IPS-NIHi11 (cell line): ENCODE measurements around the gene CNKSR3.
A peak's percentile ranks its signal among the peaks of the same experiment; 100 is the strongest.
"Not testable (repeated sequence)": the region's sequence is repeated elsewhere in the genome, so short reads cannot be mapped to it uniquely, and the experiment has no call there.

Experiments used
- DNase-seq: peaks from one replicate; pipeline ENCODE4 v3.0.0; 2012; ENCODE audit warnings: mixed read lengths, low spot score

The CNKSR3 gene

DNA sequence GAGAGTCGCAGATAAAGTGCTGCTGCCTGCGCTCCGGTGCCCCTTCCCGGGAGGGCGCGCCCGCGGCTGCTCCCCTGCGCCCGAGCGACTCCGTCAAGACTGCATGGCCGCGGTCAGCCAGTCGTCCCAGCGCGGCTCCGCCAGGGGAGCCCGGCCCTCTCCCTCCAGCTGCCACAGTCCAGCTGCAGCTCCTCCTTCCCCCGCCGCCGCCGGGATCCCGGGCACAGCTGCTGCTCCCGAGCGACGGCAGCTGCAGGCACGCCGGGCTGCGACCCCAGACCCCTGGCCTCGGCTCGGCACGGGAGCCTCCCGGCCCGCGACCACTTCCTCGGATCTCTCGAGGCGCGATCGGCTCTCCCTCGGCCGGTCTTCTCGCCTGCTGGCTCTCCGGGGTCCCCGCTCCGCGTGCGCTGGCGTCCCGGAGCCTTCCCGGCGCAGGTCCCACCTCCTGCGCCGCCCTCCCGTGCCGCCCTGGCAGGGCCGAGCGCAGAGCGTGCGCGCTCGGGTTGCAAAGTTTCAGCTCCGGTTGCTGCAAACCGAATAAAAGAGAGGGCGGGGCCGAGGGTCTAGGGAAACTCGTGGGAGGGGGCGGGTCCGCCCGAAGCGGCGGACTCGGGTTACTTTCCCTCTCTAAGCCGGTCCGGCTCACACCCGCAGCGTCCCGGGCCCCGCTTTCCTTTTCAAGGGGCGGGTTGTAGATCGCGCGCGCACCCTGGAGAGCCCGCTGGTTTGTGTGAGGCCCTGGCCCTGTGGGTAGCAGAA, at the start of gene CNKSR3:
TSS of gene CNKSR3 (minus strand) at position 542 of the 762 bp plus-strand sequence. CDS start 571 bp downstream, outside the sequence.
- DNase-seq: peak; percentile 90

DNA sequence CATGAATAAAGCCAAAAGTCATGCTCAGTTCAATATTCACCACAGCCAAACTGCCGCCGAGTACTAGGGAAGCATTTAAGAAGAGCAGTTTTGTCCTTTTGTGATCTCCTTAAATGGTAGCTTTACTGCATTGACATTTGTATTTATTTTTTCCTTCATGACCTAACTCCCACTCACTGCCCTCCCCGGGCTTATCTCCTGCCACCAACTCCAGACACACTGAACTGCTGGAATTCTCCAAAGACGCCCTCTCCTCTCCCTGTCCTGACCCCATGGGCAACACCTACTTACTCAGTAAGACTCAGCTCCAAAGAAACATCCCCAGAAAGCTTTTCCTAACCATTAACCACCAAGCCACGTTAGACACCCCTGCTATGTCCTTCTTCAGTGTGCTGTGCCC, 48.5 kb upstream of the CNKSR3 start:
- no peak for DNase-seq

DNA sequence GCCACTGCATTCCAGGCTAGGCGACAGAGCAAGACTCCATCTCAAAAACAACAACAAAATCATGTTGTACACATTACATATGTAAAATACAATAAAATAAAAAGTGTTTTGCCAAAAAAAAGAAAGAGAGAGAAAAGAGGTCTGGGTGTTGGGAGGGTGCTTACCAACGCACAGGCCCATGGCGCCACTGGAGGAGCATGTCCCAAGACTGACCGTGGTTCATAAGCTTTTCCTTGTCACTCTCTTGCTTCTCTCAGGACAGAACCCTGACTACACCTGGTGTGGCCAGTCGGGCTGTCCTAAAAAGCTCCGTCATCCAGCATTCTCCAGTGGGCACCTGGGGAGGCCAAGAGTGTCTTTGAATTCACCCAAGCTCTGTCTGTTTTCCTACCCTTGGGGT, 48.0 kb upstream of the CNKSR3 start:
- DNase-seq: no peak

DNA sequence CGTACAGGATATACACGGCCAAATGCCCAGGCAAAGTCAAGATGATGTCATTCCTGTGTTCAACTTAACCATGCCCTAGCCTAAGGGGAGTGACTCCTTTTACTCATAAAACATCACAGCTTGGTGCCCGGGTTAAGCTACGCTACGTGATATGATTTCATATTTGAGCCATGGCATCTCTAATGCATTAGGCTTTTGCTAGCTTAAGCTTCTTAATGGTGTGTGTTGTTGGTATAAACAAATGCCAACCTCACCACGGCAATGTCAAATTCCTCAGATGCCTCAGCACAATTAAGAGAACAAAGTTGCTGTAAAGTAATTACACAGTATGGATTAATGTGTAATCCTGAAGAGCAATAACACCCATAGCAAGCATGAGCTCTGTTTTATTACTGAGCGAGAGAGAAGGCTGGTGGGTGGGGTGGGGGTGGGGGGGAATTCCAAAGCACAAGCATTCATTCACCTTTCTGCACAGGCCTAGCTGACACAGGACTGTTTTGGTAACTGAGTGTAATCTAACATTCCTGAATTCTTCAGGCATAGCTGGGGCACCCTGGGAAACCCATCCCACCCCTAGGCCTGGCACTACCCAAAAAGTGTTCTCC, 44.7 kb upstream of the CNKSR3 start:
- DNase-seq: no peak

DNA sequence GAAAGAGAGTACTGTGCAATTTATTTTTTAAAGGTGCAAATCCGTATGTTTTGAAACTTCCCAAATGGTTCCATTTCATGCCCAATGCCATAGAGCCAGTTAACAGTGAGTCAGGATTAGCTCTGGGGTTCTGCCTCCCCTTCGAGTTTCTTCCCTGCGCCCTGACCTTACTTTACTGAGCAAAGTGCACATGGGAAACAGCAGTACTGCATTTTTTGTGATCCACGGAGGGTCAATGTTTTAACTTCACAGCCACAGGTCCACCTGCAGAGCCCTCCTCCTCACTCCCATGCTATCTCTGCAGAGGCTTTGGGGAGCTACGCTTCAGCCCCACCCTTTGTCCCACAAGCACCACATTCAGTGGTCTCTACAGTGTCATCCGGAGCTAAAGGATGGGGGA, 44.0 kb upstream of the CNKSR3 start:
- no peak for DNase-seq

DNA sequence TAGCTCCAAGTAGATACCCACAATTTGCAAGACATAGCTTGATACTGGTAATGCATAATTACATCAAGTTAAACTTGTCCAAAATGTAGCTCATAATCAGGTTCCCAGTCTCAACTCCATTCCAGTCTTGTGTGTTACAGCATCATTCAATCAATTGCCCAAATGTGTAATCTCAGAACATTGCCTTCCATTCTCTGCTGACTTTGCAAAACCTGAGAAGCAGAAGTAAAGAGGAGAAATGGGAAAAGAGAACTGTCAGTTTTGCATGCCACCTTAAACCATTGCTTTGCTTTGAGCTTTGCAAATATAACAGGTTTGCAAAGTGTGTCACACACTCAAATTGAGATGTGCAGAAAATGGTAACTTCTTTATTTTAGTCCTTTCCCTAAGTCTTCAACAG, 40.3 kb upstream of the CNKSR3 start:
- no peak for DNase-seq

DNA sequence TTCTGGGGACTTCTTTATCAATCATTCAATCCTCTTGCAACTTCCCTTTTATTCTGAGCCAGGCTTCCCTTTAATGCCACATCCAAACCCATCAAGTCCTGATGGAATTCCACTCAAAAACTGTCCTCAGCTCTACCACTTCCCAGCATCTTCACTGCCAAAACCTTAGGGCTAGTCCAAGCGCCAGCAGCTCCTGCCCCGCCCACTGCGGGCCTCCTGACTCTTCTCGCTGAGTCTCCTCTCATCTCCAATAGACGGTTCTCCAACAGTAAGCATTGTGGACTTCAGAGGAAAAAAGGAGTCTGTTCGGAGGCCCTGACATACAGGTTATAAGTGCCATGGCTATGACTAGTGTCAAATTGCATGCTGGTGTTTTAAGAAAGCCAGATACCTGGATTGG, 38.7 kb upstream of the CNKSR3 start:
- no peak for DNase-seq

DNA sequence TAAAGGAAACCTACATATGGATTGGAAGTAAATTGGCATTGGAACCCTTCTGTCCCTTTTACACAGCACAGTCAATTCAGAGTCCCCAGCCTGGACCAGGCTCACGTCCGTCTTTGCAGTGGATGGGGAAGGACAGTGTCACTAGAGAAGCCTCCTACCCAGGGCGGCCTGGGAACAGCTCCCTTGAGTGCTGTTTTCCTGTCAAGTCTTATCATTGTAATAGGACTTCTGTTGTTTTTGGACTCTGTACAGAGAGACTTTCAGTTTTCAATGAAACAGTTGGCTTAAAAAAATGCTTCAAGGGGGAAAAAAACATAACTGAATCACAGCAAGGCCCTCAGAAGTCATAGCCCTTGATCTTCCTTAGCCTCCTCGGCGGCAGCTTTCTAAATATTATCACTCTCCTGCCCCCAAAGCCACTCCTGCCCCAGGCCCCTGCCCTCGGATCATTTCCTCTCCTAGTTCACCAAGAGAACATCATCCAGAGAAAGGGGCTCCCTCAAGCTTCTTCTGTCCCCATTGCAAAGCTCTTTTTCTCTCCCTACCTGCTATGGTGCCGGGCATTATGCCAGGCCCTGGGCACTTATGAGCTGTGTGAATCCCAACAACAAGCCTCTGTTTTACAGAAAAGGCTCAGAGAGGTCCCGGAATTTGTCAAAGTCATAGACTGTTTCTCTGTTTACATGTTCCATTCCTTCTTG, 37.8 kb upstream of the CNKSR3 start:
- DNase-seq: no peak

DNA sequence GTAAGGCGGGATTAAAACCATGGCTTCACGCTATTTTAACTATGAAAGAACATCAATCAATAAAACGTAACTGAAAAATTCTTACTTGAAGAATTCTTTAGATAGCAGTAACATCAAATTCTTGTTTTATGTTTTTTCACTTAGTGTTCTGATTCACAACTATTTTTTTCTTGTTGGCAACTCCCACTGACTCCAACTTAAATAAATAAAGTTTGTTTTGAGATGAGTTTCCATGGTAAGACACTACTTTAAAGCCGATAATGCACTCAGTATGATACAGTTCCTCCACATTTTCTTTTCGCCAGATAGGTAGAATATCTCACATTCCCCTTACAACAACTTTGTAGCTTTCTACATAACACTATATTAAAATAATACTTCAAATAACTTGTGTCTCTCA, 33.1 kb upstream of the CNKSR3 start:
- no peak for DNase-seq

DNA sequence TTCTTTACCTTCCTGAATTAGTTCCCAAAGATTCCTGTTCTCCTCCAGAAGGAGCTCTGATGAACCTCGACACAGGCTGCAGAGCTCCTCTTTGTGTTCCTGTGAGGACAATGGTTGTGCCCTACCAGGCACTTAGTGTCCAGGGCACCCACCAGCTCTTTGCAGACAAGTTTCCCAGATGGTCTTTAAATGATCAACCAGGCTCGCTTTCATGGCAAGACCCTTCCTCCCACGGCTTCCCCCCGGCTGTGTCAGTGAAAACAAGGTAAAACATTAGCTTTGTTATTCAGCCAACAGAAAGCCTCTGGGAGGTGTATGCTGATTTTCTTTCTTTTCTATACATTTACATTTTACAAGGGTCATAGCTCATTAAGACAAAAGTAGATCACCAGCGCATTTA, 32.3 kb upstream of the CNKSR3 start:
- peak; percentile 74 for DNase-seq

DNA sequence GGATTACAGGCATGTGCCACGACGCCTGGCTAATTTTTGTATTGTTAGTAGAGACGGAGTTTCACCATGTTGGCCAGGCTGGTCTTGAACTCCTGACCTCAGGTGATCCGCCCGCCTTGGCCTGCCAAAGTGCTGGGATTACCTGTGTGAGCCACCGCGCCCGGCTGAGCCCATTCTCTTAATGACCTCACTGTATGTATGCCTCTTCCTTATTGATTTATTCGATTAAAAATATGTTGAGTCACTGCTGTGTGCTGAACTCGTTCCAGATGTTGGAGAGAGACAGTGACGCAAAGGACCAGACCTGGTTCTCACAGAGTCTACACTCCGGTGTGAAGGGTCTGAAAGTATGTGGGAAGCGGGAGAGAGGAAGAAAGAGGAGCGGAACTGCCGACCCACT, 31.4 kb upstream of the CNKSR3 start:
- DNase-seq: not testable (repeated sequence)

DNA sequence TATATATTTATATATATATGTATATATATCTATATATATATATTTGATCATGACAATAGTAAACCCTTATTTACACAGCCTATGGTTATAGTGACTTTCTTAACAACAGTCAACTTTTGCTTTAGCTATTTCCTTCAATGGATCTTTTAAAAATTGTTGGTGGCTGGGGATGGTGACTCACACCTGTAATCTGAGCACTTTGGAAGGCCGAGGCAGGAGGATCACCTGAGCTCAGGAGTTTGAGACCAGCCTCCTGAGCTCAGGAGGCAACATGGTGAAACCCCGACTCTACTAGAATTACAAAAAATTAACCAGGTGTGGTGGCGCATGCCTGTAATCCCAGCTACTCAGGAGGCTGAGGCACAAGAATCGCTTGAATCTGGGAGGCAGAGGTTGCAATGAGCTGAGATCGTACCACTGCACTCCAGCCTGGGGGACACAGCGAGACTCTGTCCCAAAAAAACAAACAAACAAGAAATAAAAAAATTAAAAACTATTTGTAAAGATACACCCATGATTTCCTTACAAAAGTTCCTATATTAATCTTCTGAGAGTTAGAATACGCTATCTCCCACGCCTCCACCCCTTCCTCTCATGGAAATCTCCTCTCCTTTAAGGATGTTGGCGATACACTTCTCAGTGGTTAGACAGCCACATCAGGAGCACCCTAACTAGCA, 29.2 kb upstream of the CNKSR3 start:
- no peak for DNase-seq

DNA sequence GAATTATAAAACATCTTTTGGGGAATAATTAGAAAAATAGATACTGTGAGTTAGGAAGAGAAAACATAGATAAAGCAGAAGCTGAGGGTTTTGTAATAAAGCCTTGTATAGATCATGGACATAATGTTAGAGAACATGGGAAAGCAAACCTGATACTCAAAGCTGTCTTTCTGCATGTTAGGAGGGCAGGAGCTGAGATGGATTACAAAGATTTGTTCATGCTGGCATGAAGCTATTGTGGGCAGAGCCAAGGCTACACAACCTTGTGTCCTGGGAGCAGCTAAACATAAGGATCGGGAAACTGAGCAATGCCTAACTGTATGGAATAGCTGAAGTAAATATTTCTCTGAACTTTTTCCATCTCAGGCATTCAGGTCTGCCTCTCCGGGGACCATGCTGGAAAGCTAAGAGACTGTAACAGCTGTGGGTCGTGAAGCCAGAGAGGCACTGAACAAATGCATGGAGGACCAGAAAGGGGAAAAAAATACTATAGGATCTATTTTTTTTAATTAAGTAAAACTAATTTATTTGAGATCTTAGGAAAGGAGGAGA, 28.2 kb upstream of the CNKSR3 start:
- no peak for DNase-seq

DNA sequence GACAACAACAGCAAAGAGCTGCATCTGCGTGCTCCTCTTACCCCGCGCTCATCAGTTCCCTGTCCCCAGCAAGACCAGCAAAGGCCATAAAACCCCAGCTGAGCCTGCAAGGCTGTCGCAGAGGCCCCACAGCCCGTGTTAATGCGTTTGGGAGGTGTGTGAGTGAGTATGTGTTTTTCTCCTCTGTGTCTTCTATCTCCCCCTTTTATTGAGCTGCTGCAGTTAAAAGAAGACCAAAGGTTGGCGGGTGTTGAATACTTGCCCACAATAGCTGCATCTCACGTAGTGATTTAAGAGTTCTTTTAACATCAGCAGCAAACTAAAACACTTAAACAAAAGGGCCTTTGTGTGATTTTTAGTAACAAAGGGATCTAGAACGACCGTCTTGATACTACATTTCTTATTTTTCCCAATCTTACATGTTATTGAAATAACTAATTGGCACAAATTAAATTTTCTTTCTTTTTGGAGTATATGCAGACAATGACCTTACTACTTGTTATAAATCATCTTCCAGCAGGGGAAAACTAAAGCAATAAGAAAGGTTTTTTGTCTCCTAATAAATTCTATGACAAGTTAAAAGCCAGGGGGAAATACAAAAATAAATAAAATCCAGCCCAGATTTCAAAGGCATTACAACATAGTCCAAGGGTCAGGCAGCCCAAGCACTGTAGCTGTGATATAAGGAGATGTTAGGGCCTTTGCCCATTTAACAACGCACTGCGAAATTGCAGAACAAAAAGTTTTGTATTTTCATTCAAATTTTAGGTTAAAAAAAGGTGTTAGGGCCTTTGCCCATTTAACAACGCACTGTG, 27.2 kb upstream of the CNKSR3 start:
- no peak for DNase-seq

DNA sequence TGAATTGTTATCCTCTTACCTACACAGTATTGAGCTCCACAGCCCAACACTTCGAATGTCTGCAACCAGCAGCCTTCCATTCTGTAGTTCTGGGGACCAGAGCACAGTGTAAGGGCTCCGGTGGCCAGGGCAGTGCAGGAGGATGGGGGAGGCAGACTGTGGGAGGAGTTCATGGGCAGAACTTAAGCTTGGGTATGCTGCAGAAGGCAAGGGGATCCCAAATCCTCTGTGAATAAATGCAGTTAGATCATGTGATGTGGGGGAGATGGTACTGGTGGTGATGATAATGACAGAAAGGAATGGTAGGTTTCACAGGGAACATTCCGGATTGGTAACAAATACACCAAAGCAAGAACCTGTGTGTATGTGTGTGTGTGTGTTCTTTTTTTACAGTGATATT, 26.5 kb upstream of the CNKSR3 start:
- DNase-seq: no peak

DNA sequence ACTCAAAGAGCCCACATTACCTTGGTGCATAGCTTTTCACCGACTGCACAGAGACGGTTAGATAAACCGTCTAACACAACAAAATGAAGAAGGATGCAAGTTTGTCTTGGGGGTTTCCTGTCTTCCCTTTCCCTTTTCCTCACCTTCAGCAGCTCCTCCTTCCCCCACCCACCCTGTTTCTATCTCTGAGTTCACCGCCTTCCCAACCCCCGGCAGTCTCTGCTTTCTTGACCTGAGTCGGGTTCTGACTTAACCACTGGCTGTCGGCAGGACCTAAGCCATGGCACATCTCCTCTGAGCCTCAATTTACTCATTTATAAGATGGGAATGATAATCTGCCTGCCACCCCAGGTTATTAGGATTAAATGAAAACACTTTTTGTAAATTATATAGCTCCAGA, 25.8 kb upstream of the CNKSR3 start:
- no peak for DNase-seq

DNA sequence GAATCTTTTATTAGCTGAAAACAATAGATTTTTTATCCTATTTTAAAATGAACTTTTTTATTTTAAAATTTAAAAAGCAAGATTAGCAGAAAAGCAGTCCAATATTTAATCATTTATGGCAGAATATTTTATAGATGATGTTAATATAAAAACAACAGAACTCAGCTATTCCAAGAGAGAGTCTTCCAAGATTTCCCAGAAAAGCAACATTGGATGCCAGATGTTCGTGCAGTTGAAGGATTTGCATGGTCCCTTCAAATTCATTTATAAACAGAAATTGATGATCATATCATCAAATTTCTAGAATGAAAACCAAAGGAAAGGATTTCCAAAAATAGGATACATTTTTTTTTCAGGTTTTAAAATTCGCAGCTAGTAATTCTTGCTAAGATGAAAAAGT, 25.4 kb upstream of the CNKSR3 start:
- DNase-seq: no peak

DNA sequence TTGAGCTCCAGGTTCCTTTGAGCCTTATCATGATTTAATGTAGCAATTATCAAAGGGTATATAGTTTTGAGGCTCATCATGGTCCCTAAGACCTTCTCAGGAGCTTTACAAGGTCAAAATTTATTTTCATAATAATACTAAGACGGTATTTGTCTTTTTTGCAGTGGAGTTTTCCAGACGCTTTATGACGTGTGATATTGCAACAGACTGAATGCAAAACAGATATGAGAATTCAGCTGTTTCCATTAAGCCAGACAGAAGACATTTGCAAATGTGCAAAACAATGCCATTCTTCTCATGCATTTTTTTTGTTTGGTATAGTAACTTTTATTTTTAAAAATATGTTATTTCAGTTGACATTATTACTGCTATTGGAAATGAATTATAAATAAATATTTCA, 24.7 kb upstream of the CNKSR3 start:
- DNase-seq: no peak

DNA sequence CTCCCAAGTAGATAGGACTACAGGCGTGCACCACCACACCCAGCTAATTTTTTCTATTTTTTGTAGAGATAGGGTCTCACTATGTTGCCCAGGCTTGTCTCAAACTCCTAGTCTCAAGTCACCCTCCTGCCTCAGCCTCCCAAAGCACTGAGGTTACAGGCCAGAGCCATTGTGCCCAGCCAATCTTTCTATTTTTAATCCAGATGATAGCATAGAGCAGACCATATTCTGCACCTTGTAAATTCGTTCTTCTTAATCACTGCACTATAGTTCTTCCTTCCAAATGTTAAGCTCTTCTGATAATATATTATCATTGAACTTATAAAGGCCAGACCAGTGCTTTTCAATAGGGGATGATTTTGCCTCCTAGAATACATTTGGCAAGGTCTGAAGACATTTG, 24.0 kb upstream of the CNKSR3 start:
- DNase-seq: no peak

DNA sequence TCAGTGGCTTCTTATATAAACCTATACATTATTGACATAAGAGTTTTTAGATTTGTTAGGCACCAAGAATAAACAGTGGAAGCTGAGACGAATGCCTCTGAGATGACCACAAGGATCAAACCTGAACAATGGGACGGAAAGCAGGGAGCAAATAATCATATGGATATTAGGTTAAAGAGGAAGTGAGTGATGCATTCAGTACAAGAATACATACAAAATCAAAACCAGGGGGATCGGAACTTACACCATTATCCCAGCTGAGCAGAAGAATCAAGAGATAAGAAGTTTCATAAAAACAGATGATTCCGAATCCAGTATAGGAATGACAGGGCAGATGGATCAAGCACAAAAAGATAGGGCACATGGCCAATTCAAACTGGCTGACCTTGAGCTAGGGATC, 21.9 kb upstream of the CNKSR3 start:
- no peak for DNase-seq

DNA sequence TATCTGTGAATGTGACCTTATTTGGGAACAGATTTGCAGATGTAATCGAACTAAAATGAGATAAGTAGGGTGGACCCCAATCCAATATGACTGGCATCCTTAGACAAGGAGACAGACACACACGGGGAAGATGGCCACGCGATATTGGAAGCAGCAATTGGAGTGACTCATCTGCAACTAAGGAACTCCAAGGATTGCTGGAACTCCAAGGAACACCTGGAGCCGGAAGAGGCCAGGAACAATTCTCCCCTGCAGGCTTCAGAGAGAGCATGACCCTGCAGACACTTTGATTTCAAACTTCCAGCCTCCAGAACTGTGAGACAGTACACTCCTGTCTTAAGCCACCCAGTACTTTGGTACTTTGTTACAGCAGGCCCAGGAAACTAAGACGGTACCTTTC, 19.5 kb upstream of the CNKSR3 start:
- no peak for DNase-seq
